Measurements from ENCODE around the gene DNAH10.
"Not testable (repeated sequence)": the region's sequence is repeated elsewhere in the genome, so short reads cannot be mapped to it uniquely, and the experiment has no call there.

GRCh38 chr12:123946516-123947505, 184.7 kb downstream of the DNAH10 start:
- not testable (repeated sequence) for TF ChIP-seq EZH2 (IDR thresholded peaks at IDR 0.05; ENCODE audit: insufficient read depth, poor library complexity, severe bottlenecking); EZH2phosphoT487 (IDR thresholded peaks at IDR 0.05; ENCODE audit: insufficient read depth, low read depth)
